ENCODE measurements around the gene FGF12. TPM values are rescaled to one million over a fixed set of nuclear protein-coding genes. Genes with fewer than 3 reads are reported as not detected.

The FGF12 gene
- total RNA-seq, 1 donor from 2014 or later, result 6.1 TPM

DNA sequence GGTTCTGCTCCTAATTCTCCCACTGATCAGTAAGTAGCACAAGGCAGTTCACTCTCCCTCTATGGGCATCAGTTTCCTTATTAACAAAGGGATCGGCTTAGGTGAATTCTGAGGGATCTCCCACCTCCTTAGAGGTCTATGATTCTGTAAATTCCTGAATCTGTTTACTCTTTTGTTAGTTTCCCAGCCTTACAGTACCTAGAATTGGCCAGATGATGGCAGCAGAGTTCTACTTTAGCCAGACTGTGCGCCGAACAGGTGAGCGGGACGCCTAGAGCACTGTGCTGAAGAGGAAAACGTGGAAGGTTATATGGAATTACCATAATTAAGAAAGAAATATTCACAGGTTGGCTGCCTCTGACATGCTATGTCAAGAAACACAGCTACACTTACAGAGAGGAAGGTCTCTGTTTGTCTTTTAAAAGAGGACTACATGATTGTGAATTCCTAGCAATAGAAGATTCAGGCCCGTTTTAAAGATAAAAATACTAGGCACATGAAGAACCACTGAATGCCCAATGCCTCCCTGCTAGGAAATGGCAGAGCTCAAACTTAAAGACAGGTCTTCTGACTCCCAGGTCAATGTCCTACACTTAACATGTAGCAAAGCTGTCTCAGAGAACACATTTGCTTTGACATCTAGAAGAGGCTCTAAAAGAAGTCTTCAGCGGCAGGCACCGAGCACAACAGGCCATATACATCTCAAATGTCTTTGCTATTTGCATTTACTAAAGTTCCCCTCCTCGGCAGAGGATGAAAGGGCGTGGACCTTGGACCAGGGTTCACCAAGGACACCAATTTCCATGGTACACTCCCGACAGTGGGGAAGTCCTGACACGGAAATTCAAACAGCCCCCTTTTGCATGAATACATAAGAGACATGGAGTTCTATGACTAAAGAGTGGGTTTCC, 259.9 kb downstream of the FGF12 start:
- Mint-ChIP-seq H3K27ac (no peak overlapping the region), H3K4me1 (ENCODE audit: low read depth) (no peaks in the 10 kb centered on the region), H3K36me3 (ENCODE audit: insufficient read depth) (no peaks in the 10 kb centered on the region), H3K27me3 (peaks cover 18% of the 10 kb centered on the region), H3K9me3 (ENCODE audit: low read depth) (no peaks in the 10 kb centered on the region), H3K4me3 (ENCODE audit: low read depth) (no peak overlapping the region)
- TF ChIP-seq, protein P1, sequence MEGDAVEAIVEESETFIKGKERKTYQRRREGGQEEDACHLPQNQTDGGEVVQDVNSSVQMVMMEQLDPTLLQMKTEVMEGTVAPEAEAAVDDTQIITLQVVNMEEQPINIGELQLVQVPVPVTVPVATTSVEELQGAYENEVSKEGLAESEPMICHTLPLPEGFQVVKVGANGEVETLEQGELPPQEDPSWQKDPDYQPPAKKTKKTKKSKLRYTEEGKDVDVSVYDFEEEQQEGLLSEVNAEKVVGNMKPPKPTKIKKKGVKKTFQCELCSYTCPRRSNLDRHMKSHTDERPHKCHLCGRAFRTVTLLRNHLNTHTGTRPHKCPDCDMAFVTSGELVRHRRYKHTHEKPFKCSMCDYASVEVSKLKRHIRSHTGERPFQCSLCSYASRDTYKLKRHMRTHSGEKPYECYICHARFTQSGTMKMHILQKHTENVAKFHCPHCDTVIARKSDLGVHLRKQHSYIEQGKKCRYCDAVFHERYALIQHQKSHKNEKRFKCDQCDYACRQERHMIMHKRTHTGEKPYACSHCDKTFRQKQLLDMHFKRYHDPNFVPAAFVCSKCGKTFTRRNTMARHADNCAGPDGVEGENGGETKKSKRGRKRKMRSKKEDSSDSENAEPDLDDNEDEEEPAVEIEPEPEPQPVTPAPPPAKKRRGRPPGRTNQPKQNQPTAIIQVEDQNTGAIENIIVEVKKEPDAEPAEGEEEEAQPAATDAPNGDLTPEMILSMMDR (IDR thresholded peaks at IDR 0.05; ENCODE audit: unreplicated experiment), result peak; percentile 95
- peak; percentile 54 for DNase-seq (ENCODE audit: low spot score, unreplicated experiment)

DNA sequence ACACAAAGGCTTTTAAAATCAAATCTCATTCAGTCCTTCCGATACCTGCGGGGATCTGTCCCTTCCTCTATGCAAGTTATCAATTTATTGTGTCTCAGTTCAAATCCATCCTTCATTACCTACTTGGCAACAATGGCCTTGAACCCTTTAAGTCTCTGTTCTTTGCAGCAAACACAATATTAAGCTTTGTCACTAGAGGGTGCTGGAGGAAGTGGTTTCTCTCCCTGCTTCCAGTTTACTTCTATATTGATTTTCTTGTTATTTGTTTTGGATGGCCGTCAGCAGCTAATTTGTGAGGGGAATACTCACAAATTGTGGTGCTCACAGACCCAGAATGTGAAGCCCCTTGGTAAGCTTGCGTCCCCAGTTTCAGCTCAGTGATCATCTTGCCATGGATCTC, 278.3 kb downstream of the FGF12 start:
- Mint-ChIP-seq H3K27ac (no peak overlapping the region), H3K4me1 (ENCODE audit: low read depth) (peaks cover 19% of the 10 kb centered on the region), H3K9me3 (ENCODE audit: low read depth) (peaks cover 7% of the 10 kb centered on the region), H3K36me3 (ENCODE audit: insufficient read depth) (no peaks in the 10 kb centered on the region), H3K27me3 (peaks cover 18% of the 10 kb centered on the region), H3K4me3 (ENCODE audit: low read depth) (no peak overlapping the region)
- TF ChIP-seq, protein P1 (IDR thresholded peaks at IDR 0.05; ENCODE audit: unreplicated experiment), result peak; percentile 53
- DNase-seq (ENCODE audit: low spot score, unreplicated experiment), result no peak

DNA sequence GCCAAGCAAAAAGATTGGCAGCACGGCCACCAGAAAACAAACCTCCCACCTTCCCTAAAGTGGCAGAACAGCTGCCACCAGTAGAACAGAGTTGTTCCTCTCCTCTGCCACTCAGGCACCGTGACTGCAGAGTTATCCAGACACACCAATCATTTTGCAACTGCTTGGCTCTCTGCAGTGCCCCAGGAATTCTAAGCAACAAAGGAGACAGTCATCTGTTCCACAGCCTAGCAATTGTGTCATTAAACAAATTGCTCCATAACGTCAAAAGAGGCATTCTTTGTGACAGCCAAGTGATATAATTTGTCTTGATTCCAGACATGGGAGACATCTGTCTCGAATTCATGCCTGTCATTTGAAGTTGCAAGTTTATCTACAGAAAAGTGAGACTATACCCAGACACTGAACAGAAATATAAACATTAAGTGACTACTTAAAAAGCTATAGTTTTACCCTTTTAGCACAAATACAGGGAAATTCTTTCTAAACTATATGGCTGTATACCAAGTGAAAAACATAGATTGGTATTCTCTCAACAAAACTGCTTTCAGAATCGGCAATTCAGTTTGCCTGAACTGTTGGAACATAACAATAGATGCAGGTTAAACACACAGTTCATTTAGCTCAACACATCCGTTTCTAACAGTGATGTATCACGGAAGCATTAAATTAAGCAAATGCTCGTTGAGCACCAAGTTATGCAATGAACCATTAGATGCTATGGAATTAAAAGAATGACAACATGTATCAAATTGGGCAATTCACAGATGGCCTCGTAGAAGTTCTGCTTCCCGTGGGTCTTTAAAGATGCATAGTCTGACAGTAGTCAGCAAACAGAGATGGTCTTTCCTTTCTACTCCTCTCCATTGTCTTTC, 281.3 kb downstream of the FGF12 start:
- peaks cover 21% of the 10 kb centered on the region for H3K27me3 Mint-ChIP-seq
- H3K9me3 Mint-ChIP-seq (ENCODE audit: low read depth), result no peaks in the 10 kb centered on the region
- H3K4me1 Mint-ChIP-seq (ENCODE audit: low read depth), result peaks cover 20% of the 10 kb centered on the region
- DNase-seq (ENCODE audit: low spot score, unreplicated experiment), result no peak
- peak overlapping the region; percentile 37 for H3K27ac Mint-ChIP-seq
- no peaks in the 10 kb centered on the region for H3K36me3 Mint-ChIP-seq (ENCODE audit: insufficient read depth)
- TF ChIP-seq, protein P1 (IDR thresholded peaks at IDR 0.05; ENCODE audit: unreplicated experiment), result no peak
- H3K4me3 Mint-ChIP-seq (ENCODE audit: low read depth), result no peak overlapping the region

DNA sequence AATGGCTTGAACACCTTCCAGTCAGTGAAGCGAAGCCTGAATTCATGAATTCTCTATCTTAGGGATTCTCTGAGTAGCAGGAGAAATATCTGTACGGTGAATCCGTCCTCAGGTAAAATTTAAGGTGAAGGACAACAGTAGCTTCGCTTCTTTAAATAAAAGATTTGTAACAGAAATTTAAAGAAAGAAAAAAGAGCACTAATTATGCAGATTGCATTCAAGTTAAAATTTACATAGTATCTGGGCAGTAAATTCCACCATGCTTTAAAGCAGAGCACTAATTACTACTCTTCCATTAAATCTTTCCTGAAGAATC, 282.6 kb downstream of the FGF12 start:
- no peak for DNase-seq (ENCODE audit: low spot score, unreplicated experiment)
- peaks cover 25% of the 10 kb centered on the region for H3K27me3 Mint-ChIP-seq
- no peaks in the 10 kb centered on the region for H3K36me3 Mint-ChIP-seq (ENCODE audit: insufficient read depth)
- no peaks in the 10 kb centered on the region for H3K9me3 Mint-ChIP-seq (ENCODE audit: low read depth)
- peaks cover 20% of the 10 kb centered on the region for H3K4me1 Mint-ChIP-seq (ENCODE audit: low read depth)
- no peak overlapping the region for H3K4me3 Mint-ChIP-seq (ENCODE audit: low read depth)
- TF ChIP-seq, protein P1 (IDR thresholded peaks at IDR 0.05; ENCODE audit: unreplicated experiment), result no peak
- no peak overlapping the region for H3K27ac Mint-ChIP-seq

DNA sequence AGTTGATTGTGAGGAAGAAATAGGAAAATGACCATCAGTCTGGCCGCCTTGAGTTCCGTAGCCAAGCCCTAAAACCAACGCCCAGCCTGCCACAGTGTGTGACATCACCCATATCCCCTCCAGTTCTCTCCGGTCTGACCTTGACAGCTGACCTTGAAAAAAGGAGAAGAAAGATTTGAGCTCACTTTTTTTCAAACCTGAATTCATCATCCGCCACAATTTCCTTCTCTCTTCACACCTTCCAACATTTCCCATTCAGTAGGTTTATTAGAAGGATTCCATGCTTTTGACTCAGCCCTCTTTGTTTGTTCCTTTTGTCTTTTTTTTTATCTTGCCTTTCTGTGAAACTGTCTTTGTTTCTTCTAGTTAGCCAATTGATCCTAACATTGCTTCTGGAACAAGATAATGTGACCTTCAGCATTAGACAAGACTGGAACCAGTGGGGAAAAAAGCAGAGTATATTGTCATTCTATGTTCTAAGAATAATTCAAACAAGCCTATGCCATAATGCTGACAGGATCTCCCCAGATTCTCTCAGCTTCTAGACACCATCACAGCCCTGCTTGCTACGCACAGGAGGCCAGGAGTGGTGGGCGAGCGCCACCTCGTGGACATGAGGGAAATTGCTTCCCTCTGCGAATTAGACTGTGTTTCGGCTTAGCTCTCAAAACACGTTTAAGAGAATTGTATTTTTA, 283.1 kb downstream of the FGF12 start:
- no peaks in the 10 kb centered on the region for H3K9me3 Mint-ChIP-seq (ENCODE audit: low read depth)
- H3K27me3 Mint-ChIP-seq, result peaks cover 27% of the 10 kb centered on the region
- H3K27ac Mint-ChIP-seq, result no peak overlapping the region

More for the DNA sequence above, 283.1 kb downstream of the FGF12 start:
- Mint-ChIP-seq H3K36me3 (ENCODE audit: insufficient read depth) (no peaks in the 10 kb centered on the region), H3K4me3 (ENCODE audit: low read depth) (no peak overlapping the region), H3K4me1 (ENCODE audit: low read depth) (peaks cover 20% of the 10 kb centered on the region)
- TF ChIP-seq, protein P1 (IDR thresholded peaks at IDR 0.05; ENCODE audit: unreplicated experiment), result peak; percentile 99
- peak; percentile 69 for DNase-seq (ENCODE audit: low spot score, unreplicated experiment)

Data from progenitor cell of endocrine pancreas (in vitro differentiated cells).